ENCODE data around the gene MANBA.
A peak's percentile ranks its signal among the peaks of the same experiment; 100 is the strongest.
"Not testable (repeated sequence)": the region's sequence is repeated elsewhere in the genome, so short reads cannot be mapped to it uniquely, and the experiment has no call there.

Gene MANBA

GRCh38 chr4:102625232-102625930, 135.4 kb downstream of the MANBA start:
- 0 out of 2 replicates have a peak, but pooled peaks have one; percentile 6 for TF ChIP-seq CTCF (conservative IDR thresholded peaks at IDR 0.05; ENCODE audit: low read depth, low read length)
- Histone ChIP-seq H4K20me1 (ENCODE audit: insufficient read depth) (no peaks in the 10 kb centered on the region), H3K9ac (no peak overlapping the region), H3K27ac (no peak overlapping the region), H3K79me2 (ENCODE audit: insufficient read depth, low read depth) (no peaks in the 10 kb centered on the region), H3K4me1 (ENCODE audit: low read depth, poor library complexity, severe bottlenecking) (peaks cover 18% of the 10 kb centered on the region), H3K4me3 (IDR thresholded peaks at IDR 0.05; ENCODE audit: insufficient read depth, low read depth, low read length) (no peak overlapping the region), H3K27me3 (ENCODE audit: insufficient read depth, low read depth) (no peaks in the 10 kb centered on the region), H3K36me3 (ENCODE audit: insufficient read depth) (no peaks in the 10 kb centered on the region), H3K4me2 (no peak overlapping the region), H2AFZ (ENCODE audit: low read depth) (no peak overlapping the region)

- H3K4me3 ChIP-seq (IDR thresholded peaks at IDR 0.05; ENCODE audit: insufficient read depth, low read depth, low read length) = no peak overlapping the region
- no peak for TF ChIP-seq CTCF (conservative IDR thresholded peaks at IDR 0.05; ENCODE audit: low read depth, low read length)
- no peak overlapping the region for H2AFZ ChIP-seq (ENCODE audit: low read depth)
- H3K9ac ChIP-seq = no peak overlapping the region
- no peaks in the 10 kb centered on the region for H3K79me2 ChIP-seq (ENCODE audit: insufficient read depth, low read depth)
- H3K4me2 ChIP-seq = no peak overlapping the region
- H3K27ac ChIP-seq = no peak overlapping the region
- no peaks in the 10 kb centered on the region for H4K20me1 ChIP-seq (ENCODE audit: insufficient read depth)
- H3K36me3 ChIP-seq (ENCODE audit: insufficient read depth) = no peaks in the 10 kb centered on the region
- H3K27me3 ChIP-seq (ENCODE audit: insufficient read depth, low read depth) = no peaks in the 10 kb centered on the region
- peaks cover 25% of the 10 kb centered on the region for H3K4me1 ChIP-seq (ENCODE audit: low read depth, poor library complexity, severe bottlenecking)
These were observed 136.3 kb downstream of the MANBA start for GRCh38 chr4:102624505-102624904.

- H2AFZ ChIP-seq (ENCODE audit: low read depth) = no peak overlapping the region
- peak; percentile 24; the same call in 1 of the 2 replicates for TF ChIP-seq CTCF (conservative IDR thresholded peaks at IDR 0.05; ENCODE audit: low read depth, low read length)
These were observed 137.1 kb downstream of the MANBA start for GRCh38 chr4:102623622-102624021.

GRCh38 chr4:102620697-102621497, 139.9 kb downstream of the MANBA start:
- H2AFZ ChIP-seq (ENCODE audit: low read depth) = peak overlapping the region; percentile 47; the same call in 1 of the 2 replicates
- no peaks in the 10 kb centered on the region for H3K27me3 ChIP-seq (ENCODE audit: insufficient read depth, low read depth)
- no peak overlapping the region for H3K9ac ChIP-seq
- no peaks in the 10 kb centered on the region for H3K36me3 ChIP-seq (ENCODE audit: insufficient read depth)
- H3K79me2 ChIP-seq (ENCODE audit: insufficient read depth, low read depth) = no peaks in the 10 kb centered on the region
- H3K4me1 ChIP-seq (ENCODE audit: low read depth, poor library complexity, severe bottlenecking) = peaks cover 43% of the 10 kb centered on the region
- H3K4me3 ChIP-seq (IDR thresholded peaks at IDR 0.05; ENCODE audit: insufficient read depth, low read depth, low read length) = no peak overlapping the region
- H4K20me1 ChIP-seq (ENCODE audit: insufficient read depth) = no peaks in the 10 kb centered on the region
- H3K4me2 ChIP-seq = peak overlapping the region; percentile 61
- TF ChIP-seq CTCF (conservative IDR thresholded peaks at IDR 0.05; ENCODE audit: low read depth, low read length) = peak; percentile 89
- H3K27ac ChIP-seq = peak overlapping the region; percentile 27; the same call in 1 of the 2 replicates

More at GRCh38 chr4:102623622-102624021, 137.1 kb downstream of the MANBA start:
- H3K36me3 ChIP-seq (ENCODE audit: insufficient read depth) = no peaks in the 10 kb centered on the region
- H3K4me2 ChIP-seq = no peak overlapping the region
- peaks cover 34% of the 10 kb centered on the region for H3K4me1 ChIP-seq (ENCODE audit: low read depth, poor library complexity, severe bottlenecking)
- H3K27ac ChIP-seq = no peak overlapping the region
- H3K4me3 ChIP-seq (IDR thresholded peaks at IDR 0.05; ENCODE audit: insufficient read depth, low read depth, low read length) = no peak overlapping the region
- H3K9ac ChIP-seq = no peak overlapping the region
- no peaks in the 10 kb centered on the region for H4K20me1 ChIP-seq (ENCODE audit: insufficient read depth)
- no peaks in the 10 kb centered on the region for H3K79me2 ChIP-seq (ENCODE audit: insufficient read depth, low read depth)
- H3K27me3 ChIP-seq (ENCODE audit: insufficient read depth, low read depth) = no peaks in the 10 kb centered on the region

- H3K9ac ChIP-seq; H3K27me3 ChIP-seq (ENCODE audit: insufficient read depth, low read depth); H3K79me2 ChIP-seq (ENCODE audit: insufficient read depth, low read depth); H3K4me3 ChIP-seq (IDR thresholded peaks at IDR 0.05; ENCODE audit: insufficient read depth, low read depth, low read length); H3K36me3 ChIP-seq (ENCODE audit: insufficient read depth); H4K20me1 ChIP-seq (ENCODE audit: insufficient read depth): not testable (repeated sequence)
- H2AFZ ChIP-seq (ENCODE audit: low read depth) = peak overlapping the region; percentile 47; the same call in 1 of the 2 replicates
- peaks cover 52% of the 10 kb centered on the region for H3K4me1 ChIP-seq (ENCODE audit: low read depth, poor library complexity, severe bottlenecking)
- peak overlapping the region; percentile 61 for H3K4me2 ChIP-seq
- H3K27ac ChIP-seq = peak overlapping the region; percentile 27; the same call in 1 of the 2 replicates
These were observed 140.8 kb downstream of the MANBA start for GRCh38 chr4:102619776-102620631.

GRCh38 chr4:102619021-102619420, 141.7 kb downstream of the MANBA start:
- not testable (repeated sequence) for H3K27ac ChIP-seq; H3K4me2 ChIP-seq; H3K27me3 ChIP-seq (ENCODE audit: insufficient read depth, low read depth); H3K79me2 ChIP-seq (ENCODE audit: insufficient read depth, low read depth); H3K4me3 ChIP-seq (IDR thresholded peaks at IDR 0.05; ENCODE audit: insufficient read depth, low read depth, low read length); H4K20me1 ChIP-seq (ENCODE audit: insufficient read depth); H2AFZ ChIP-seq (ENCODE audit: low read depth); H3K9ac ChIP-seq; H3K36me3 ChIP-seq (ENCODE audit: insufficient read depth)
- H3K4me1 ChIP-seq (ENCODE audit: low read depth, poor library complexity, severe bottlenecking) = peaks cover 53% of the 10 kb centered on the region
